ENCODE results near the gene CLCA2. TPM values are rescaled to one million over a fixed set of nuclear protein-coding genes. Genes with fewer than 3 reads are reported as not detected.
"Not testable (repeated sequence)": the region's sequence is repeated elsewhere in the genome, so short reads cannot be mapped to it uniquely, and the experiment has no call there.

The CLCA2 gene
- total RNA-seq, 1 experiment from 2014 or later = not detected

DNA sequence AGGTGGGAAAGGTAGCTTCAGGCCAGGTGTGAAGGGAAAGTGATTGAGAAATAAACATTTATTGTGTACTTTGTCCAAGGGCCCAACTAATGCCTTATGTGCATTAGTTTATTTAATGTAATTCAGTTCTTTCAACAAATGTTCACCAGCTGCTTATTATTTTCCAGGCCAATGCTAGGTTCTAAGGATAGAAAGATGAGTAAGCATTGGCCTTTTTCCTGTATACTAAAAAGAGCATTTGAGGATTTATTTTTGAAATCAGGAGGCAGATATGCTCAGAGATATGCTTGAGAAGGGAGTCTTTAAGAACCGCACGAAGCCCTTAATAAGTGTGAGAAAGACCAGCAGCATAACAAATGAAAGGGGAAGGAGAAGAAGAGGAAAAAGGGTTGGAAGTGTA lies 76.7 kb downstream of the CLCA2 start:
- Histone ChIP-seq H3K4me1 (replicated peaks) (no peaks in the 10 kb centered on the region), H3K9me3 (replicated peaks) (no peaks in the 10 kb centered on the region), H3K4me3 (no peak overlapping the region), H3K27me3 (replicated peaks) (0 out of 2 replicates have a peak, but pooled peaks cover 4% of the 10 kb centered on the region), H3K36me3 (no peaks in the 10 kb centered on the region), H3K27ac (no peak overlapping the region)
- DNase-seq (ENCODE audit: low read depth in 1 of 2, low spot score in 2 of 2) = no peak

DNA sequence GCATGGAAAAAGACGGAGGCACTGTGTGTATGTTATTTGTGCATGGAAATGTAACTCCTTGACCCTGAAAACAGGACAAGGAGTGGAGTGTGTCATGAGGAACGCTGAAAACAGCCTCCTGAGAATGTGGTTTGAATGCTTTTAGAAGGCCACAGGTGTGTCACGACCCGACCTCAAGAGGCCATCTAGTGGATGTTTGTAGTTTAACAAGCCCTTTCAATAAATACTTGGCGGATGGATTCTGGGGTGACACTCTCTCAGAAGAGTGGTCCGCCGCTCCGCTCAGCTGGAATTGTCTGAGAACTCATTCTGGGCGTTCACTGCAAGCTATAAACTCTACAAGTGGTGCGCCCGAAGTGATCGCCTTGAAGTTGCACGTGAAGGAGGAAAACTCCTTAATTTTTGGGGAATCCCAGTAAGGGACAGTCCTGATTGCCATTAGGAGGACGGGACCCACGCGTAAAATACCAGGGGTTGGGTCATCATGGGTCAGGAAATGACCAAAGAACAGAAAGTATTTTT lies 78.2 kb downstream of the CLCA2 start:
- not testable (repeated sequence) for H3K4me3 ChIP-seq; H3K27me3 ChIP-seq (replicated peaks); H3K27ac ChIP-seq; H3K4me1 ChIP-seq (replicated peaks); DNase-seq (ENCODE audit: low read depth in 1 of 2, low spot score in 2 of 2); H3K9me3 ChIP-seq (replicated peaks); H3K36me3 ChIP-seq

DNA sequence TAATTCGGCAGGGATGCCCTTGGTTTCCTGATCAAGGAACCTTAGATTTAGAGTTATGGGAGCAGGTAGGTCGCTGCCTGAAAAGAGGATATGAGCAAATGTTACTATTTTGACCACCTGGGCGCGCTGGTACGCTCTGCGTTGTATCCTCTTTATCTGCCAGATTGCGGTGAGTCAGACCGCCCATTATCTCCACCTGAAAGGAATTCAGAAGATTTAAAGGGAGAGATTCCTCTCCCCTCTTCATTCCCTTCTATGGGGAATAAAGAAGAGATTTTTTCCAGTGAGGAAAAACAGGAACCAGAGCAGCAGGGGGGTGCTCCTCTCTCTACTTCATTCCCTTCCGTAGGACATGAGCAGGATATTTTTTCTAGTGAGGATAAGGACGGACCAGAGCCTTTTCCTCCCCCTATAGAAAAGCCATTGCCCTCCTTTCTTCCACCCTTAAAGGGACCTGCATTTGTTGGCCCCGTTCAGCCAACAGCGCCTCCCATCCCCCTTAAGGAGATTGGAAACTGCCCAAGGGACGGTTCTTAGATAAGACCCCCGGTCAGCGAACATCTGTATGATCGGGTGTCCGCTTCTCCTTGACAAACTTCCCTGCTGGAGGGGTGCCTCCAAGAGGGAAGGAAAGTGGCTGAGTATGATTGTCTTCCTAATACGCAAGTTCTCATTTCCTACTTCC lies 78.9 kb downstream of the CLCA2 start:
- Histone ChIP-seq H3K27me3 (replicated peaks) (0 out of 2 replicates have a peak, but pooled peaks cover 4% of the 10 kb centered on the region), H3K4me1 (replicated peaks) (no peaks in the 10 kb centered on the region), H3K9me3 (replicated peaks) (no peaks in the 10 kb centered on the region), H3K36me3 (no peaks in the 10 kb centered on the region), H3K4me3 (no peak overlapping the region), H3K27ac (no peak overlapping the region)
- no peak for DNase-seq (ENCODE audit: low read depth in 1 of 2, low spot score in 2 of 2)

DNA sequence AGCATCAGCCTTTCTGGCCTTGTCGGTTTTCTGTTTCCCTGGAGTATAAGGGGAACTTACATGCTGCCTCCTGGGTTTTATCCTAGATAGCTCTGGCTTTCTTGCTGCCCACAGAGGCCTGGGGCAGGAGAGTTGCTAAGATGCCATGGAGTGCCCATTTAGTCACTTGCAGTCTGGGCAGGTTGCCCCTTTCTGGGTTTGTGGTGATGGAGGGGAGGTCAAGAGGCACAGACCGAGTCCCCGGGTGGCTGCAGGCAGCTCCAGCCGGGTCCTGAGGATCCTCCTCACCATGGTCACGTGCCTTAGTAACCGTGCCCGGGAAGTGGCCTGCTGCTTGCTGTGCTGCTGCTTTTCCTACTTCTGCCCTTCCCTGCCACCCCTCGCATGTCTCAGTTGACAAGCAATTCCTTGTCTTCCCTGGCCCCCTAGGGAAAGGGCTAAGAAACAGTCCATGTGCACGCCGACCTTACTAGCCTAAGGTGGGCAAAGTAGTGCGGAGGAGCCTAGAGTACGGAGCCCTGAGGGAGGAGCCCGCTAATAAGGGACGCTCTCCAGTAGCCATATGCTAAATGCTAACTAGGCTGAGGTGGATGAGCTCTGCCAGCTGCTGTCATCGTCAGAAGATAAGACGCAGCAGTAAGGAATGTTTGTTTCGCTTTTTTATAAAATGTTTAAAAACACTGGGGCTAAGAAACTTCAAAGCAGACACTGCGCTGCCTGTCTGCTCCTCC lies 79.6 kb downstream of the CLCA2 start:
- no peaks in the 10 kb centered on the region for H3K9me3 ChIP-seq (replicated peaks)
- no peak overlapping the region for H3K27ac ChIP-seq
- no peaks in the 10 kb centered on the region for H3K36me3 ChIP-seq
- H3K27me3 ChIP-seq (replicated peaks) = 0 out of 2 replicates have a peak, but pooled peaks cover 4% of the 10 kb centered on the region
- H3K4me3 ChIP-seq = no peak overlapping the region
- no peak for DNase-seq (ENCODE audit: low read depth in 1 of 2, low spot score in 2 of 2)
- H3K4me1 ChIP-seq (replicated peaks) = no peaks in the 10 kb centered on the region

DNA sequence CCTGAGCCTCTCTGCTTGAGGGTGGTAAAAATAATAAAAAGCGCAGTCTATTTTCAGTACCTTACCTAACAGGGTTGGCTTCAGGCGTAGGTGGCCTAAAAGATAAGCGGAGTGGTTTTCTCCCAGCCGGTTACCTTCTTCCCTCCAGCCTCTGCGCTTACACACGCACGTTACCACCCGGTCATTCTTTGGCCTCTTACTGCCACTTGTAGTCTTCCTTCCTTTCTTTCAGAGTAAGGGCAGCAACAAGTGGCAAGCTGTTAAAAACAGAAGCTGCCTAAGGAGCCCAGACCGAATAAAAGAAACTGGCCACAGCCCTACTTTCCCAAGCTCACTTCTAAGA lies 80.1 kb downstream of the CLCA2 start:
- Histone ChIP-seq H3K27ac (no peak overlapping the region), H3K9me3 (replicated peaks) (no peaks in the 10 kb centered on the region), H3K36me3 (no peaks in the 10 kb centered on the region), H3K4me1 (replicated peaks) (no peaks in the 10 kb centered on the region), H3K4me3 (no peak overlapping the region), H3K27me3 (replicated peaks) (0 out of 2 replicates have a peak, but pooled peaks cover 4% of the 10 kb centered on the region)
- no peak for DNase-seq (ENCODE audit: low read depth in 1 of 2, low spot score in 2 of 2)

DNA sequence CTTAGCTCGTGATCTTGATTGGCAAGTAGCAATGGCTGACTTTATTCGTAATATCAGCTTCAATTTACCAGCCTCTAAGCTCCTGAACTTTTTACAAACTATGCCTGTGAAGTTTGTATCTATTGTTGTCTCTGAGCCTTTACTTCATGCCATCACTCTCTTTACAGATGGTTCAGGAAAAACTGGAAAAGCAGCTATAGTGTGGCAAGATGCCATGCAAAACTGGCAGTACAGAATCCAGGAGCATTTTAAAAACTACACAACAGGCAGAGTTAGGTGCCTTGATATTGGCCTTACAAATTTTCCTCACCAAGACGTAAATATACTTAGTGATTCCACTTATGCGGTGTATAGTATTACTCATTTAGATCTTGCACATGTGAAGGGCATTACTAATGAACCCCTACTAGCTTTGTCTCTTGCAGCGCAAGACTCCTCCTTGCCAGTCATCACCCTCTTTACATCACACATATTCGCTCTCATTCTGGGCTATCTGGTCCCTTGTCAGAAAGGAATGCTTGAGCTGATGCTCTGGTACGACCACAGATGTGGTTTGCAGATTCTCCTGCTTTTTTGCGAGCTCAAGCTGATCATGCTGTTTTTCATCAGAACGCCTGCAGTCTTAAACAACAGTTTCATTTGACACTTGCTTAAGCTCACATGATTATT lies 81.1 kb downstream of the CLCA2 start:
- Histone ChIP-seq H3K27me3 (replicated peaks) (no peaks in the 10 kb centered on the region), H3K27ac (no peak overlapping the region), H3K4me3 (no peak overlapping the region), H3K4me1 (replicated peaks) (no peaks in the 10 kb centered on the region), H3K9me3 (replicated peaks) (no peaks in the 10 kb centered on the region), H3K36me3 (no peaks in the 10 kb centered on the region)
- no peak for DNase-seq (ENCODE audit: low read depth in 1 of 2, low spot score in 2 of 2)

DNA sequence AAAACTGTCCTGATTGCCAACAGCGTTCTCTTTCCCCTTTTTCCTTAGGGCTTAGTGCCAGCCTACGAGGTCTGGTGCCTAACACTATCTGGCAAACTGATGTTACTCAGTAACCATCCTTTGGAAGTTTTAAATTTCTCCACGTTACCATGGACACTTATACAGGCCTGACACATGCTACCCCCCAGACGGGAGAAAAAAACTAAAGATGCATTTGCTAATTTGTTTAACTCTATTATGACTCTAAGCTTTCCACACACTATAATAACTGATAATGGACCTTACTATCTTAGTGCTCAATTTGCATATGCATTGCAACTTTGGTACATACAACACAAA lies 81.6 kb downstream of the CLCA2 start:
- Histone ChIP-seq H3K4me3 (no peak overlapping the region), H3K4me1 (replicated peaks) (no peaks in the 10 kb centered on the region), H3K36me3 (no peaks in the 10 kb centered on the region), H3K9me3 (replicated peaks) (no peaks in the 10 kb centered on the region), H3K27ac (no peak overlapping the region), H3K27me3 (replicated peaks) (no peaks in the 10 kb centered on the region)
- no peak for DNase-seq (ENCODE audit: low read depth in 1 of 2, low spot score in 2 of 2)

Other genes with a start within 250 kb of the CLCA2 start
- 13.8 and 17.0 TPM in 2 replicates for gene ODF2L, start 27.8 kb upstream of the CLCA2 start, total RNA-seq (2014; rRNA removed; shearing (Covaris generic))
- not detected in 2 replicates for gene CLCA1, start 44.8 kb downstream of the CLCA2 start, total RNA-seq (2014; rRNA removed; shearing (Covaris generic))
- gene CLCA4, start 122.9 kb downstream of the CLCA2 start, total RNA-seq (2014; rRNA removed; shearing (Covaris generic)) = not detected in 2 replicates